GM13977 (cell line): ENCODE measurements around the gene SERPINB13.

ENCODE experiments used
- DNase-seq: peaks from one replicate; pipeline ENCODE4 v3.0.0; 2012; ENCODE audit warnings: low spot score
- CTCF ChIP-seq: IDR thresholded peaks from 2 replicates; pipeline ENCODE4 v1.5.1; 2012; ENCODE audit warnings: mild to moderate bottlenecking, control low read depth; ENCODE audit not compliant: insufficient read depth; ENCODE audit errors: extremely low read depth, missing control alignments
- in situ Hi-C: fragments of 300-500 bp; cut with MboI; formaldehyde crosslinking; loops from one replicate; pipeline ENCODE4 v1.12.0; 2022; ENCODE audit warnings: low sequenced_read_pairs, low pct_unique_long_range_greater_than_20kb, mixed read lengths, inconsistent platforms; ENCODE audit not compliant: unreplicated experiment

Gene SERPINB13

GRCh38 chr18:63586966-63587365 is at the start of gene SERPINB13:
SERPINB13 (plus strand) TSS chr18:63587343; CDS start chr18:63588668, 1,325 bp downstream.
- DNase-seq: no peak
- in situ Hi-C loops: loop anchor here (25.0 kb wide), 1 partner anchor 250 kb away; no protein-coding TSS in a partner anchor
- TF ChIP-seq CTCF: no peak

- in situ Hi-C loops: no loop called here
- DNase-seq: no peak
- no peak for TF ChIP-seq CTCF
Observed at GRCh38 chr18:63539904-63540510, 47.1 kb upstream of the SERPINB13 start.

GRCh38 chr18:63542069-63542468 is 45.1 kb upstream of the SERPINB13 start, which contains the start of gene SERPINB12:
SERPINB12 (plus strand) TSS chr18:63542369; CDS start chr18:63556160, 13,791 bp downstream.
- in situ Hi-C loops: no loop called here
- TF ChIP-seq CTCF: no peak
- DNase-seq: no peak

- TF ChIP-seq CTCF: no peak
- in situ Hi-C loops: no loop called here
- DNase-seq: no peak
Observed at GRCh38 chr18:63544017-63544416, 43.1 kb upstream of the SERPINB13 start.

- no peak for DNase-seq
- TF ChIP-seq CTCF: no peak
- in situ Hi-C loops: no loop called here
Observed at GRCh38 chr18:63545000-63545399, 42.1 kb upstream of the SERPINB13 start.

GRCh38 chr18:63550068-63550467 is 37.1 kb upstream of the SERPINB13 start:
- no peak for DNase-seq
- in situ Hi-C loops: no loop called here
- no peak for TF ChIP-seq CTCF
